Measurements from ENCODE around the gene KCNJ5.

The KCNJ5 gene

DNA sequence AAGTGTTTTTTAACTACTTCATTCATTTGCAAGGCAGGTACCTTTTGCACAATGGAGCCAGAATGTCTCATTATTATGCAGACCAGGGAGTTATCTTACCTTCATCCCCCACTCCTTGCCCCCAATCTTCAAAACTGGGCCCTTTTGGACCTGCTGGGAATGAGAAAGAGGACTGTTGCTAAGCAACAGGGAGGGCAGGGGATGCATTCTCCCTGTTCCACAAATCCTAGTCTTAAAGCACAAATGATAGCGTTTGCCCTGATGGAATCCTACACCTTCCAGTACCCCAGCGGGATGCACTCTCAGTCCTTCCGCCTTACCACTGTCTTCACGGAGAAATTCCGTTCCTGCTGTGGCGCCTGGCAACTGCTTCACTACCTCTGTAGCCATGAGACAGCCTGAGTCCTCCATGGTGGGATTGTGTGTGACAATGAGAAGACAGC lies 20.0 kb upstream of the KCNJ5 start:
- Histone ChIP-seq H4K20me1 (ENCODE audit: insufficient read depth, low read length) (no peaks in the 10 kb centered on the region), H3K4me2 (ENCODE audit: low read length) (no peak overlapping the region), H3K4me3 (ENCODE audit: low read depth, low read length, poor library complexity, severe bottlenecking) (no peak overlapping the region)

DNA sequence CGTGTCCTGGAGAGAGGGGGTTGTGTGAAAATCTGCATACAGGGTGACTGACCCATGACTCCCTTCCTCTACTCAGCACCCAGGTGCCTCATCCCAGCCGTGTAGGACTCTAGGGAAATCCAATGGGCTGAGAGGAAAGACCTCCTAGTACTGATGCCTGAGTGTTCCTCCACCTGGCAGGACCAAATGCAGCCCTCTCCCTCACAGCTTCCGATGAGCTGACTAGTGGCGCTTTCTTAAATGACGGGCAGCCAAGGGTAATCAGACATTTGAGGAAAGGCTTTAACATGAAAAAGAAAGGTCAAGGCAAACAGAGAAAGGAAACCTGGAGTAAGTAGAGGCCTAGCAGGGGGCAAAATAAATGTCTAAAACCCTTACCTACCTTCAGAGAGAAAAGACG lies 19.1 kb upstream of the KCNJ5 start:
- no peak overlapping the region for H3K27ac ChIP-seq (ENCODE audit: low read depth, low read length, poor library complexity, severe bottlenecking)
- no peak overlapping the region for H2AFZ ChIP-seq (ENCODE audit: low read length)
- H3K79me2 ChIP-seq (ENCODE audit: insufficient read depth, low read length): no peaks in the 10 kb centered on the region
- H3K27me3 ChIP-seq (ENCODE audit: insufficient read depth, low read length): no peaks in the 10 kb centered on the region
- no peak overlapping the region for H3K4me3 ChIP-seq (ENCODE audit: low read depth, low read length, poor library complexity, severe bottlenecking)
- H3K4me1 ChIP-seq (ENCODE audit: insufficient read depth, low read length, severe bottlenecking): no peaks in the 10 kb centered on the region
- H3K9ac ChIP-seq (ENCODE audit: low read length): no peak overlapping the region
- no peaks in the 10 kb centered on the region for H3K36me3 ChIP-seq (ENCODE audit: insufficient read depth, low read length)
- H3K4me2 ChIP-seq (ENCODE audit: low read length): no peak overlapping the region
- TF ChIP-seq, protein P1, sequence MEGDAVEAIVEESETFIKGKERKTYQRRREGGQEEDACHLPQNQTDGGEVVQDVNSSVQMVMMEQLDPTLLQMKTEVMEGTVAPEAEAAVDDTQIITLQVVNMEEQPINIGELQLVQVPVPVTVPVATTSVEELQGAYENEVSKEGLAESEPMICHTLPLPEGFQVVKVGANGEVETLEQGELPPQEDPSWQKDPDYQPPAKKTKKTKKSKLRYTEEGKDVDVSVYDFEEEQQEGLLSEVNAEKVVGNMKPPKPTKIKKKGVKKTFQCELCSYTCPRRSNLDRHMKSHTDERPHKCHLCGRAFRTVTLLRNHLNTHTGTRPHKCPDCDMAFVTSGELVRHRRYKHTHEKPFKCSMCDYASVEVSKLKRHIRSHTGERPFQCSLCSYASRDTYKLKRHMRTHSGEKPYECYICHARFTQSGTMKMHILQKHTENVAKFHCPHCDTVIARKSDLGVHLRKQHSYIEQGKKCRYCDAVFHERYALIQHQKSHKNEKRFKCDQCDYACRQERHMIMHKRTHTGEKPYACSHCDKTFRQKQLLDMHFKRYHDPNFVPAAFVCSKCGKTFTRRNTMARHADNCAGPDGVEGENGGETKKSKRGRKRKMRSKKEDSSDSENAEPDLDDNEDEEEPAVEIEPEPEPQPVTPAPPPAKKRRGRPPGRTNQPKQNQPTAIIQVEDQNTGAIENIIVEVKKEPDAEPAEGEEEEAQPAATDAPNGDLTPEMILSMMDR (IDR thresholded peaks at IDR 0.05; ENCODE audit: low read length): no peak
- no peak for TF ChIP-seq EZH2 (IDR thresholded peaks at IDR 0.05; ENCODE audit: borderline replicate concordance, low read length)
- no peaks in the 10 kb centered on the region for H3F3A ChIP-seq (ENCODE audit: insufficient read depth, low read length)
- H3K9me2 ChIP-seq (ENCODE audit: low read depth, low read length): no peaks in the 10 kb centered on the region
- H3K9me3 ChIP-seq (ENCODE audit: low read length): no peaks in the 10 kb centered on the region
- no peaks in the 10 kb centered on the region for H4K20me1 ChIP-seq (ENCODE audit: insufficient read depth, low read length)

More for the DNA sequence above, 20.0 kb upstream of the KCNJ5 start:
- Histone ChIP-seq H3K79me2 (ENCODE audit: insufficient read depth, low read length) (no peaks in the 10 kb centered on the region), H2AFZ (ENCODE audit: low read length) (no peak overlapping the region), H3K36me3 (ENCODE audit: insufficient read depth, low read length) (no peaks in the 10 kb centered on the region), H3K9me3 (ENCODE audit: low read length) (no peaks in the 10 kb centered on the region), H3K27me3 (ENCODE audit: insufficient read depth, low read length) (no peaks in the 10 kb centered on the region), H3F3A (ENCODE audit: insufficient read depth, low read length) (no peaks in the 10 kb centered on the region), H3K4me1 (ENCODE audit: insufficient read depth, low read length, severe bottlenecking) (no peaks in the 10 kb centered on the region), H3K9ac (ENCODE audit: low read length) (no peak overlapping the region), H3K9me2 (ENCODE audit: low read depth, low read length) (no peaks in the 10 kb centered on the region), H3K27ac (ENCODE audit: low read depth, low read length, poor library complexity, severe bottlenecking) (no peak overlapping the region)
- TF ChIP-seq, protein P1 (IDR thresholded peaks at IDR 0.05; ENCODE audit: low read length): no peak
- no peak for TF ChIP-seq EZH2 (IDR thresholded peaks at IDR 0.05; ENCODE audit: borderline replicate concordance, low read length)

DNA sequence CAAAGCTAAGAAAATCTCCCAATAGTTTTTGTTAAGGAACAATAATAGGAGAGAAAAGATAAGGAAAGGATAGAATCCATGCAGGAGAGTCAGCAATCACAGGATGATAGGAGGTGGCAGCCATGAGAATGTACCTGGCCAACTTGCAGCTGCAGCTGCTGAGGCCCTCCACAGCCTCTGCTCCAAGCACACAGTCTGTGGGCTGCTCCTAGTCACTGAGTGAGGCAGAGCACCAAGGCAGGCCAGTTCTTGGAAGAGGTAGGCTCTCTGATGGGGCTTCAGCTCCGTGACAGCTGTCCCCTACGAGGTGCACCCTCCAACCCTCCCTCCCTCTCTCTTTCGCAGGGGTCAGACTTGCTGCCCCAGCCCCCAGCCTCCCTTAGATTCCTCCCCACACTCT lies 18.6 kb upstream of the KCNJ5 start:
- no peaks in the 10 kb centered on the region for H3K79me2 ChIP-seq (ENCODE audit: insufficient read depth, low read length)
- H3K4me2 ChIP-seq (ENCODE audit: low read length): no peak overlapping the region
- H3K4me1 ChIP-seq (ENCODE audit: insufficient read depth, low read length, severe bottlenecking): no peaks in the 10 kb centered on the region
- H3K27ac ChIP-seq (ENCODE audit: low read depth, low read length, poor library complexity, severe bottlenecking): no peak overlapping the region
- H3K9ac ChIP-seq (ENCODE audit: low read length): no peak overlapping the region
- no peaks in the 10 kb centered on the region for H3K9me2 ChIP-seq (ENCODE audit: low read depth, low read length)
- H3K9me3 ChIP-seq (ENCODE audit: low read length): no peaks in the 10 kb centered on the region
- H4K20me1 ChIP-seq (ENCODE audit: insufficient read depth, low read length): no peaks in the 10 kb centered on the region
- no peak overlapping the region for H3K4me3 ChIP-seq (ENCODE audit: low read depth, low read length, poor library complexity, severe bottlenecking)
- no peaks in the 10 kb centered on the region for H3K27me3 ChIP-seq (ENCODE audit: insufficient read depth, low read length)
- TF ChIP-seq, protein P1 (IDR thresholded peaks at IDR 0.05; ENCODE audit: low read length): no peak
- TF ChIP-seq EZH2 (IDR thresholded peaks at IDR 0.05; ENCODE audit: borderline replicate concordance, low read length): no peak
- H3F3A ChIP-seq (ENCODE audit: insufficient read depth, low read length): no peaks in the 10 kb centered on the region
- H3K36me3 ChIP-seq (ENCODE audit: insufficient read depth, low read length): no peaks in the 10 kb centered on the region
- H2AFZ ChIP-seq (ENCODE audit: low read length): no peak overlapping the region
